ENCODE results near the gene STK33.

STK33 gene

GRCh38 chr11:8593935-8594909 lies at the start of gene STK33:
Gene STK33 (minus strand): TSS chr11:8594228. CDS start chr11:8474905, 119,323 bp downstream.
- DNase-seq (ENCODE audit: low read depth in 2 of 2), result peak; percentile 22 to 33

- DNase-seq (ENCODE audit: low read depth in 2 of 2), result no peak
These were observed 48.3 kb upstream of the STK33 start for GRCh38 chr11:8642196-8642841.

- DNase-seq (ENCODE audit: low read depth in 2 of 2), result no peak
These were observed 47.3 kb upstream of the STK33 start for GRCh38 chr11:8641332-8641731.

GRCh38 chr11:8640267-8640906 lies 46.4 kb upstream of the STK33 start:
- DNase-seq (ENCODE audit: low read depth in 2 of 2), result no peak

- DNase-seq (ENCODE audit: low read depth in 2 of 2), result no peak
These were observed 45.6 kb upstream of the STK33 start for GRCh38 chr11:8639655-8640054.

GRCh38 chr11:8638300-8638699 lies 44.3 kb upstream of the STK33 start:
- DNase-seq (ENCODE audit: low read depth in 2 of 2), result no peak

- no peak for DNase-seq (ENCODE audit: low read depth in 2 of 2)
These were observed 42.1 kb upstream of the STK33 start for GRCh38 chr11:8636127-8636526.

- no peak for DNase-seq (ENCODE audit: low read depth in 2 of 2)
These were observed 40.5 kb upstream of the STK33 start for GRCh38 chr11:8634498-8634897.

- no peak for DNase-seq (ENCODE audit: low read depth in 2 of 2)
These were observed 37.5 kb upstream of the STK33 start for GRCh38 chr11:8631395-8632118.

GRCh38 chr11:8624698-8625097 lies 30.7 kb upstream of the STK33 start:
- no peak for DNase-seq (ENCODE audit: low read depth in 2 of 2)

GRCh38 chr11:8621147-8621546 lies 27.1 kb upstream of the STK33 start:
- DNase-seq (ENCODE audit: low read depth in 2 of 2), result no peak

GRCh38 chr11:8617063-8617462 lies 23.0 kb upstream of the STK33 start:
- DNase-seq (ENCODE audit: low read depth in 2 of 2), result no peak

- no peak for DNase-seq (ENCODE audit: low read depth in 2 of 2)
These were observed 21.4 kb upstream of the STK33 start for GRCh38 chr11:8615291-8616032.

GRCh38 chr11:8614497-8614896 lies 20.5 kb upstream of the STK33 start:
- DNase-seq (ENCODE audit: low read depth in 2 of 2), result no peak

GRCh38 chr11:8613036-8613435 lies 19.0 kb upstream of the STK33 start:
- DNase-seq (ENCODE audit: low read depth in 2 of 2), result no peak

- no peak for DNase-seq (ENCODE audit: low read depth in 2 of 2)
These were observed 18.5 kb upstream of the STK33 start for GRCh38 chr11:8612522-8612921.

GRCh38 chr11:8610532-8611116 lies 16.6 kb upstream of the STK33 start:
- peak in 1 of 2 donors; percentile 3 for DNase-seq (ENCODE audit: low read depth in 2 of 2)

GRCh38 chr11:8608652-8609051 lies 14.6 kb upstream of the STK33 start:
- no peak for DNase-seq (ENCODE audit: low read depth in 2 of 2)

- no peak for DNase-seq (ENCODE audit: low read depth in 2 of 2)
These were observed 12.0 kb upstream of the STK33 start for GRCh38 chr11:8605971-8606563.

GRCh38 chr11:8604078-8604723 lies 10.2 kb upstream of the STK33 start:
- peak in 1 of 2 donors; percentile 27 for DNase-seq (ENCODE audit: low read depth in 2 of 2)

Measured in stimulated activated CD4-positive, alpha-beta T cell treated with anti-CD3 and anti-CD28 coated beads, Interleukin-4, amount 100 ng/mL, for 48 hours (primary cell).